ENCODE measurements around the gene SVEP1.

The SVEP1 gene

DNA sequence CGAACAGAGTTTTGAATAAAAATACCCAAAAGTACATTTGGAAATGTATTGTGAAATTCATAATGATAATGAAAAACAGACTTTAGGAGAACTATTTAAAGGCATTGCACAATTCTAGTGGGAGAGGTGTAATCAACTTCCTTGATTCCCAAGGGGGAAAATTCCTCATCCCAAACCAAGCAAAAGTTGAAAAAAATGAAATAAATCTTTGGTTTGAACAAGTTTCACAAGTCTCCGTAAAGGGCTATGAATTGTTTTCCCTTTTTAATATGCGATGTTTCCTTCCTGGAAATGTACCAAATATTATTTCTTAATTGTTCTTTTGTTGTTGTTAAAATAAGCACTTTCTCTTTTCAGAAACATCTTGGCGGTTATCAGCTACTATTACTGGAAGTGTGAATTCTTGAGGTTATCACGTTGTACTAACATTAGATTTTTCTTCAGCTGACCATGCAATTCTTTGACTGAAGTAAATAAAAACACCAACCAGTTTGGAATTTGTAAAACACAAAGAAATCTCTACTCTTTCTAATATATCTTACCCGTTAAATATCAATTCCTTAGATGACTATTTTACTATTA lies 59.3 kb downstream of the SVEP1 start:
- no peak for TF ChIP-seq TAF1 (IDR thresholded peaks at IDR 0.05; ENCODE audit: borderline replicate concordance, insufficient read depth, low read length)

DNA sequence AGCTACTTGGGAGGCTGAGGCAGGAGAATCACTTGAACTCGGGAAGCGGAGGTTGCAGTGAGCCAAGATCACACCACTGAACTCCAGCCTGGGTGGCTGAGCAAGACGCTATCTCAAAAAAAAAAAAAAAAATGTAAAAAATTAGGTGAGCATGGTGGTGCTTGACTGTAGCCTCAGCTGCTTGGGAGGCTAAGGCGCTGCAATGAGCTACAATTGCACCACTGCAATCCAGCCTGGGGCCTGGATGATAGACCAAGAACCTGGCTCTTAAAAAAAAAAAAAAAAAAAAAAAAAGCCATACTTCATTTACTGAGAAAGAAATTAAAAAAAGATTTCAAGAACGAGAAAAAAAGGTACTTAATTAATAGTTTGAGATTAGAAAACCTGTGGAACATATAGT lies 62.1 kb downstream of the SVEP1 start:
- TF ChIP-seq FOXP2 (optimal IDR thresholded peaks at IDR 0.05; ENCODE audit: borderline replicate concordance, extremely low read depth, extremely low read length, insufficient read depth) (no peak), POLR2AphosphoS5 (IDR thresholded peaks at IDR 0.05; ENCODE audit: low read depth, low read length) (no peak), TAF1 (IDR thresholded peaks at IDR 0.05; ENCODE audit: borderline replicate concordance, insufficient read depth, low read length) (no peak), SIN3A (IDR thresholded peaks at IDR 0.05; ENCODE audit: borderline replicate concordance, insufficient read depth, low read length) (no peak)
- TF ChIP-seq, protein P1, sequence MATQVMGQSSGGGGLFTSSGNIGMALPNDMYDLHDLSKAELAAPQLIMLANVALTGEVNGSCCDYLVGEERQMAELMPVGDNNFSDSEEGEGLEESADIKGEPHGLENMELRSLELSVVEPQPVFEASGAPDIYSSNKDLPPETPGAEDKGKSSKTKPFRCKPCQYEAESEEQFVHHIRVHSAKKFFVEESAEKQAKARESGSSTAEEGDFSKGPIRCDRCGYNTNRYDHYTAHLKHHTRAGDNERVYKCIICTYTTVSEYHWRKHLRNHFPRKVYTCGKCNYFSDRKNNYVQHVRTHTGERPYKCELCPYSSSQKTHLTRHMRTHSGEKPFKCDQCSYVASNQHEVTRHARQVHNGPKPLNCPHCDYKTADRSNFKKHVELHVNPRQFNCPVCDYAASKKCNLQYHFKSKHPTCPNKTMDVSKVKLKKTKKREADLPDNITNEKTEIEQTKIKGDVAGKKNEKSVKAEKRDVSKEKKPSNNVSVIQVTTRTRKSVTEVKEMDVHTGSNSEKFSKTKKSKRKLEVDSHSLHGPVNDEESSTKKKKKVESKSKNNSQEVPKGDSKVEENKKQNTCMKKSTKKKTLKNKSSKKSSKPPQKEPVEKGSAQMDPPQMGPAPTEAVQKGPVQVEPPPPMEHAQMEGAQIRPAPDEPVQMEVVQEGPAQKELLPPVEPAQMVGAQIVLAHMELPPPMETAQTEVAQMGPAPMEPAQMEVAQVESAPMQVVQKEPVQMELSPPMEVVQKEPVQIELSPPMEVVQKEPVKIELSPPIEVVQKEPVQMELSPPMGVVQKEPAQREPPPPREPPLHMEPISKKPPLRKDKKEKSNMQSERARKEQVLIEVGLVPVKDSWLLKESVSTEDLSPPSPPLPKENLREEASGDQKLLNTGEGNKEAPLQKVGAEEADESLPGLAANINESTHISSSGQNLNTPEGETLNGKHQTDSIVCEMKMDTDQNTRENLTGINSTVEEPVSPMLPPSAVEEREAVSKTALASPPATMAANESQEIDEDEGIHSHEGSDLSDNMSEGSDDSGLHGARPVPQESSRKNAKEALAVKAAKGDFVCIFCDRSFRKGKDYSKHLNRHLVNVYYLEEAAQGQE (IDR thresholded peaks at IDR 0.05; ENCODE audit: insufficient read depth in 1 of 2, low read depth in 2 of 2, low read length in 2 of 2): no peak

DNA sequence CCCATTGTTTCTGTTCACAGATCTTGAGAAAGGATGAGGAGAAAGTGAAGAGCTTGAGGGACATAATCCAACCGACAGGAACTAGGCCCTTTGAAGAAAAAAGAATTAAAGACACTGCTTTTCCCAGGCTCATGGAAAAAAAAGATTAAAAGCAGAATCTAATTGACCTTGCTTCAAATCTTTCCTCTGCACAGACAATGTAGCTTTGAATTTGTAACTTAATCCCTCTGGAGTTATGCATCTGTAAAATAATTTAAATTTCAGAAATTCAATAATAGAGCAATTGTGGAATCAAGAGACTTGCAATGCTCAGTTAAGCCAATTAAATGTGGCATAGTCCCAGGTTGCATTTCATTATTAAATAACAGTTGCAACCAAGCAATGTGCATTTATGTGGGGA lies 64.6 kb downstream of the SVEP1 start:
- TF ChIP-seq FOXP2 (optimal IDR thresholded peaks at IDR 0.05; ENCODE audit: borderline replicate concordance, extremely low read depth, extremely low read length, insufficient read depth): no peak
- TF ChIP-seq, protein P1 (IDR thresholded peaks at IDR 0.05; ENCODE audit: insufficient read depth in 1 of 2, low read depth in 2 of 2, low read length in 2 of 2): no peak
- TF ChIP-seq POLR2AphosphoS5 (IDR thresholded peaks at IDR 0.05; ENCODE audit: low read depth, low read length): no peak
- TF ChIP-seq TAF1 (IDR thresholded peaks at IDR 0.05; ENCODE audit: borderline replicate concordance, insufficient read depth, low read length): no peak
- no peak for TF ChIP-seq SIN3A (IDR thresholded peaks at IDR 0.05; ENCODE audit: borderline replicate concordance, insufficient read depth, low read length)

DNA sequence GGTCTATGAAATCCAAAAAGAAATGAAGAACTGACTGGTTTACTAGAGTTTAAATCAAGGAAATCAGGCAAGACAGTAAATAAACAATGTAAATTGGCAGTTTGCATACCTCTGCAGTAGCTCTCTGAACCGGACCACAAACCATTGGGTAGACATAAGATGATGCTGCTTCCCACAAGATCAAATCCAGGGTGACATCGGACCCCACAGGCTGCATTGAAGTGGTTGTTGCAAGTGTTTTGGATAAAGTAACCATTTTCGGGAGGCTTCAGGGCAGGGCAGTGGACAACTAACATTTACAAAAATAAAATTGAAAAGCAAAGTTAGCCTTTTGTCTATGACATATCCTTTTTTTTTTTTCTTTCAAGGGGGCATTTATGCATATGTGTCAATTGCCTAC lies 66.7 kb downstream of the SVEP1 start:
- TF ChIP-seq TAF1 (IDR thresholded peaks at IDR 0.05; ENCODE audit: borderline replicate concordance, insufficient read depth, low read length): no peak
- no peak for TF ChIP-seq POLR2AphosphoS5 (IDR thresholded peaks at IDR 0.05; ENCODE audit: low read depth, low read length)
- TF ChIP-seq, protein P1 (IDR thresholded peaks at IDR 0.05; ENCODE audit: insufficient read depth in 1 of 2, low read depth in 2 of 2, low read length in 2 of 2): no peak
- TF ChIP-seq SIN3A (IDR thresholded peaks at IDR 0.05; ENCODE audit: borderline replicate concordance, insufficient read depth, low read length): no peak
- no peak for TF ChIP-seq FOXP2 (optimal IDR thresholded peaks at IDR 0.05; ENCODE audit: borderline replicate concordance, extremely low read depth, extremely low read length, insufficient read depth)

DNA sequence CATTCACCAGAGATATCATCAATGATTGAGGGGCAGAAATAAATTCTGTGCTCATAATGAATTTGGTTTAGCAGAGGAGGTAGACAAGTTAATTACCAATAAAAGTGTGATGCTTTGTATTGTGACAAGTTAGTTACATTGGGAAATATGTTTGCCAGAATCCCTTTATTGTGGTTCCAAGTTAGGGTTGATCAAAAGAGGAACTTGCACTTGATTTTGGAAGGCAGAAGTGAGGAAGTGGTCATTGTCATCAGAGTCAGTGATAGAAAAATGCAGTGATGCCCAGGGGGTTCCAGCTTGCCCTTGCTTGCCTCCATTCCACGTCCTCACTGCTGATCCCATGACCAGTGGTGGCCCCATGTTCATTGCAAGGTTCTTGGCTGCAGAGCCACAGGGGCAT lies 69.7 kb downstream of the SVEP1 start:
- TF ChIP-seq FOXP2 (optimal IDR thresholded peaks at IDR 0.05; ENCODE audit: borderline replicate concordance, extremely low read depth, extremely low read length, insufficient read depth) (no peak), POLR2AphosphoS5 (IDR thresholded peaks at IDR 0.05; ENCODE audit: low read depth, low read length) (no peak), TAF1 (IDR thresholded peaks at IDR 0.05; ENCODE audit: borderline replicate concordance, insufficient read depth, low read length) (no peak), SIN3A (IDR thresholded peaks at IDR 0.05; ENCODE audit: borderline replicate concordance, insufficient read depth, low read length) (no peak)
- TF ChIP-seq, protein P1 (IDR thresholded peaks at IDR 0.05; ENCODE audit: insufficient read depth in 1 of 2, low read depth in 2 of 2, low read length in 2 of 2): no peak
